ENCODE measurements around the gene TESK1.
A peak's percentile ranks its signal among the peaks of the same experiment; 100 is the strongest.

The TESK1 gene

DNA sequence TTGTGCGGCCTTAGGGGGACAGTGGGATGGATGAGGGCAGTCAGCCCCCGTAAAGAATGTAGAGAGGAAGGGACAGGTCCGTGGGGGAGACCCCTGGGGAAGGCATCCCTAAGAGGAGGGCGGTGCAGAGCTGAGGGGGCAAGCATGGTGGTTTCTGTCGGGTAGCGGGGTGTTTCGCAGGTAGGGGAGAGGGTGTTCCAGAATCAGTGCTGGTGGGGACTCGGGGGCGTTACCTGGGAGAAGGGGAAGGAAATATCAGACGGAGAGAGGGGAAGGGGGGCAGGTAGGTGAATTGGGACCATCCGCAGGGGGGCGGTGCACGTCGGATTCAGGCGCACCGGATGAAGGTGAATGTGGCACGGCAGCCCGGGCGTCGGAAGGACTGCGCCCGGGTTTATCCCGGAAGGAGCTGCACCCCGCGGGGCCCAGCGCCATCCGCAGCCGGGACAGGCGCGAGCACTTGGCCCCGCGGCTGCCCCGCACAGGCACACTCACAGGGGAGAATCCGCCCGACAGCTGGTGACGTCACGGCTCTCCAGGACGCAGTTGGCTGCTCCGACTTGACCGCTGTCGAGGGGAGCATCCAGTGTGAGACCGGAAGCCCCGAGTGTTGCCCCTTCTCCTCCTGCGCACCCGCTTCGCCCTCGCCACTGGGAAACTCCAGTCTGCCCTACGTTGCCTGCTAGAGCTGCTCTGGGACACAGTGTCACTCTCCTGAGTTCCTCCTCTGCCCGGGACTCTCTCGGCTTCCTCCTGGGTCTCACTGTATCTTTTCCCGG, 11.8 kb downstream of the TESK1 start:
- Histone ChIP-seq H3K27ac (no peak overlapping the region), H3K27me3 (peaks cover 33% of the 10 kb centered on the region), H3K4me1 (ENCODE audit: control insufficient read depth in 1 of 2, insufficient read depth in 1 of 2, low read depth in 1 of 2, low read length in 1 of 2) (peaks cover 9 to 12% of the 10 kb centered on the region in 2 experiments), H3K4me3 (ENCODE audit: low read depth in 1 of 2, low read length in 1 of 2) (peak overlapping the region; percentile 46 to 63), H3K36me3 (no peaks in the 10 kb centered on the region), H3K9me3 (no peaks in the 10 kb centered on the region)
- TF ChIP-seq CTCF (IDR thresholded peaks at IDR 0.05): no peak

GRCh38 chr9:35617548-35617947, 12.5 kb downstream of the TESK1 start:
- Histone ChIP-seq H3K36me3 (no peaks in the 10 kb centered on the region), H3K27ac (no peak overlapping the region), H3K4me1 (ENCODE audit: control insufficient read depth in 1 of 2, insufficient read depth in 1 of 2, low read depth in 1 of 2, low read length in 1 of 2) (peaks cover 9 to 12% of the 10 kb centered on the region in 2 experiments), H3K9me3 (no peaks in the 10 kb centered on the region), H3K4me3 (ENCODE audit: low read depth in 1 of 2, low read length in 1 of 2) (peak overlapping the region in 1 of 2 experiments; percentile 63), H3K27me3 (peaks cover 33% of the 10 kb centered on the region)
- no peak for TF ChIP-seq CTCF (IDR thresholded peaks at IDR 0.05)

- TF ChIP-seq CTCF (IDR thresholded peaks at IDR 0.05): no peak
- Histone ChIP-seq H3K36me3 (no peaks in the 10 kb centered on the region), H3K27ac (no peak within 1 kb of the TSS), H3K4me1 (ENCODE audit: control insufficient read depth in 1 of 2, insufficient read depth in 1 of 2, low read depth in 1 of 2, low read length in 1 of 2) (peaks cover 9 to 12% of the 10 kb centered on the region in 2 experiments), H3K9me3 (no peaks in the 10 kb centered on the region), H3K4me3 (ENCODE audit: low read depth in 1 of 2, low read length in 1 of 2) (peak within 1 kb of the TSS; percentile 46 to 63), H3K27me3 (peaks cover 33% of the 10 kb centered on the region)
Measured at GRCh38 chr9:35618325-35618727, 13.3 kb downstream of the TESK1 start, which contains the start of gene CD72. Gene CD72 (minus strand): TSS chr9:35618413. CDS start chr9:35618303, 110 bp downstream.

DNA sequence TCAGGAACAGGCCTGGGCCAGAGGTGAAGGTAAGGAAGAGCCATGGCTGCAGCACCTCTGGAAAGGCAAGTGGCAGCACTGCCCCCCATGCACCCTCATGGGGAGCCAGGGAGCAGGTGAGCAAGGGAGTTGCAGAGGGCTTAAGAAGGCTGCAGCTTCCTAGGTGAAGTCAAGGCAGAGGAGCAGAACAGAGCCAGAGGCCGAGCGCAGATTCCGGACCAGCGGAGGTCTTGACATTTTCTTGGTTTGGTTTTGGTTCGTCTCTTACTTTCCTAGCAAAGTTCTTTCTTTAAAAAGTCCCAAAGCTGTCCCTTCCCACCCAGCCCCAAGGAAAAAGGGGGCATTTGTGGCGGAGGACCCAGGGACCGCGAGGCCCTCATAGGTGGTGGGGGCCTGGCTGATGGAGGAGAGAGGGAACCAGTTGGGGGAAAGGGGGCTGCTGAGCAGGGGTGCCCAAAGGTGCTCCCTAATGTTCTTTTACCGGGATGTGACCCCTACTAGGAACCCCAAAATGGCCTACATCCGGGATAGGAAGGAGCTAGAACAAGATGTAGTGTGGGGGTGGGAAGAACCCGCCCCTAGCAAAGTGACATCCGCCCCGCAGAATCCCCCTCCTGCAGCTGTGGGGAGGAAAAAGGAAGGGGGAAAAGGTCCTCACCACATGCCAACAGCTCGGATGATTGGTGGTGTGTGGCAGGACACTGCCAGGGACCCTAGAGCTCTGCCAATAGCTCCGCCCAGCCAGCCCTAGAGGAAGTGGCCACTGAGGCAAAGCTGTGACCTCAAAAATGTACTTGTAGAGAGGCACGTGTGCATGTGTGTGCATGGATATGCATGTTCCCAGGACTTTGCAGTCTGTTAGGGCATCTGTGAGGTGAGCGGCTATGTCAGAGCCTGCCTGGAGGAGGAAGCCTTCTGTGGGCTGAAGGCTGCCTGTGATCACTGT, 14.1 kb downstream of the TESK1 start:
- Histone ChIP-seq H3K36me3 (no peaks in the 10 kb centered on the region), H3K27me3 (peaks cover 33% of the 10 kb centered on the region), H3K4me3 (ENCODE audit: low read depth in 1 of 2, low read length in 1 of 2) (no peak overlapping the region), H3K27ac (no peak overlapping the region), H3K4me1 (ENCODE audit: control insufficient read depth in 1 of 2, insufficient read depth in 1 of 2, low read depth in 1 of 2, low read length in 1 of 2) (peaks cover 9 to 12% of the 10 kb centered on the region in 2 experiments), H3K9me3 (no peaks in the 10 kb centered on the region)
- TF ChIP-seq CTCF (IDR thresholded peaks at IDR 0.05): no peak

- Histone ChIP-seq H3K4me3 (ENCODE audit: low read depth in 1 of 2, low read length in 1 of 2) (no peak overlapping the region), H3K27ac (no peak overlapping the region), H3K36me3 (no peaks in the 10 kb centered on the region), H3K9me3 (no peaks in the 10 kb centered on the region), H3K4me1 (ENCODE audit: control insufficient read depth in 1 of 2, insufficient read depth in 1 of 2, low read depth in 1 of 2, low read length in 1 of 2) (peaks cover 9 to 12% of the 10 kb centered on the region in 2 experiments), H3K27me3 (peaks cover 33% of the 10 kb centered on the region)
- TF ChIP-seq CTCF (IDR thresholded peaks at IDR 0.05): no peak
Measured at GRCh38 chr9:35619800-35620158, 14.7 kb downstream of the TESK1 start.
